T-helper 1 cell treated with Interleukin-12 subunit alpha and Interleukin-12 subunit beta and Interleukin-4 antibody, amounts not matched to agents 30 μg/mL and 1 μg/mL, for 36 hours (primary cell): Measurements from ENCODE around the gene RAB22A.

ENCODE experiments used
- H3K27ac Mint-ChIP-seq: one replicate; pipeline ENCODE4 v1.8.0; 2021; ENCODE audit warnings: mild to moderate bottlenecking, mixed read lengths
- H3K27me3 Mint-ChIP-seq: one replicate; pipeline ENCODE4 v1.8.0; 2021; ENCODE audit warnings: low read depth, mixed read lengths
- H3K36me3 Mint-ChIP-seq: one replicate; pipeline ENCODE4 v1.8.0; 2021; ENCODE audit warnings: low read depth, mixed read lengths
- H3K4me1 Mint-ChIP-seq: one replicate; pipeline ENCODE4 v1.8.0; 2021; ENCODE audit warnings: low read depth, mixed read lengths
- H3K4me3 Mint-ChIP-seq: one replicate; pipeline ENCODE4 v1.8.0; 2021; ENCODE audit warnings: mild to moderate bottlenecking, moderate library complexity, mixed read lengths
- H3K9me3 Mint-ChIP-seq: one replicate; pipeline ENCODE4 v1.8.0; 2021; ENCODE audit warnings: mixed read lengths

The RAB22A gene, protein sequence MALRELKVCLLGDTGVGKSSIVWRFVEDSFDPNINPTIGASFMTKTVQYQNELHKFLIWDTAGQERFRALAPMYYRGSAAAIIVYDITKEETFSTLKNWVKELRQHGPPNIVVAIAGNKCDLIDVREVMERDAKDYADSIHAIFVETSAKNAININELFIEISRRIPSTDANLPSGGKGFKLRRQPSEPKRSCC

DNA sequence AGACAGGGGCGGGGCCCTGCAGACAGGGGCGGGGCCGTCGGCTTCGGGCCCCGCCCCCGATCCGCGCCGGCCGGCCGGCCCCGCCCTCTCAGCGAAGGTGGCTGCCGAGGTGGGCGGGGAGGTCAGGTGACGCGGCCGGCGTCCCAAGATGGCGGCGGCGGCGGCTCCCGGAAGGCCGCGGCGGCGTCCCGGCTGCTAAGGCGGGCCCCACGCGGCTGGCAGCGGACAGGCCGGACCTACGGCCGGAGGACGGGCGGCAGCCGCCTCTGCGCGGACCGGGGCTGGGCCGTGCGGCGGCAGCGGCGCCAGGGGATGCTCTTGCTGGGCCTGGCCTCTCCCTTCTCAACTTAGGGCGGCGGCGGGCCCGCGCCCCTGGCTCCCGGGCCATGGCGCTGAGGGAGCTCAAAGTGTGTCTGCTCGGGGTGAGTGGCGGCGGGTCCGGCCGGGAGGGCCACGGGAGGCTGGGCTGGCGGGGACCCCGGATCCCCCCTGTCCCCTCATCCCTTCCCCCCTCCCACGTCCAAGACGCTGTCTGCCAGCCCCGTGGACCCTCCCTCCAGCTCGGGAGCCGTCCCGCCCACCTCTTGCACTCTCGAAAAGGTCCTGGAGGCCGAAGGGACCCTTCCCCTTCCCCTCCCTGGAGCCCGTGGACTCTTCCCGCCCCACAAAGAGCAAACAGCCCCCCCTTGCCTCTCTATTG is at the start of gene RAB22A:
Gene RAB22A (plus strand): TSS at position 125 of the 700 bp plus-strand sequence. CDS start 262 bp downstream, at position 387.
- H3K4me1 Mint-ChIP-seq = peaks cover 53% of the 10 kb centered on the region
- peak within 1 kb of the TSS; percentile 92 for H3K4me3 Mint-ChIP-seq
- H3K27ac Mint-ChIP-seq = peak within 1 kb of the TSS; percentile 89
- H3K27me3 Mint-ChIP-seq = no peaks in the 10 kb centered on the region
- peaks cover 24% of the 10 kb centered on the region for H3K36me3 Mint-ChIP-seq
- H3K9me3 Mint-ChIP-seq = no peaks in the 10 kb centered on the region

DNA sequence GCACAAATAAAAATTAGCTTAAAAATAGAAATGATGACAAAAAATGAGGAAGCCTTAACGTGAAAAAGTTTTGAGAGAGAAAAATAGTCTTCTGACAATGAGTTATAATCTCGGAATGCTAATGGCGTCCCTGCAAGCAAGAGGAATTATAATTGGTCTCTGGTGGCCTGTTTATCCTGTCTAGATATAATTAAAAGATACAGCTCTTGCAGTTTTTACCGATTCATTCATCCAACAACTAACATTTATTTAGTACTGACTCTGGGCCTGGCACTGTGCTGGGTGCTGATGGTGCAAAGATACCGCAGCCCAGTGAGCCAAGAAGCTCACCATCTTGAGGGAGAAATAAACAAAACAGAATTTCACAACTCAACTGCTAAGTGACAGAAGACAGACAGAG is 49.5 kb upstream of the RAB22A start:
- H3K4me3 Mint-ChIP-seq = no peak overlapping the region
- peaks cover 19% of the 10 kb centered on the region for H3K36me3 Mint-ChIP-seq
- no peaks in the 10 kb centered on the region for H3K9me3 Mint-ChIP-seq
- peaks cover 17% of the 10 kb centered on the region for H3K4me1 Mint-ChIP-seq
- no peaks in the 10 kb centered on the region for H3K27me3 Mint-ChIP-seq
- no peak overlapping the region for H3K27ac Mint-ChIP-seq

DNA sequence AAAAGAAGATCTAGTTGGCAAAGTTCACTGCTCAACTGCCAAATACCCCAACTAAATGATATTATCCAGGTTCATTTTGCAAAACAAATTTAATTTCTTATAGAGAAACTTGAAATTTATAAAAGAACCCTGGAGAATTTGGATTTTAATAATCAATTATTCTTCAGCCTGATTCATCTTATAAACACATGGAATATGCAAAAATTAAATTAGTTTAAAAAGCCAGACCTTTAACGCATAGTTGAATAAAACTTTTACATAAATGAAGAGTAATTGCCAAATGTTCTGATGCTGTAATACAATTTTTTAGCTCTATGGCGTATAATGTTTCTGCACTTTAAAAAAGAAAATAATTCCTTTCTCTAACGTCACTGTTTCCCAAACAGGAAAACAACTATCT is 47.9 kb upstream of the RAB22A start:
- Mint-ChIP-seq H3K27ac (no peak overlapping the region), H3K27me3 (no peaks in the 10 kb centered on the region), H3K4me1 (peaks cover 14% of the 10 kb centered on the region), H3K4me3 (no peak overlapping the region), H3K9me3 (no peaks in the 10 kb centered on the region), H3K36me3 (peaks cover 17% of the 10 kb centered on the region)

DNA sequence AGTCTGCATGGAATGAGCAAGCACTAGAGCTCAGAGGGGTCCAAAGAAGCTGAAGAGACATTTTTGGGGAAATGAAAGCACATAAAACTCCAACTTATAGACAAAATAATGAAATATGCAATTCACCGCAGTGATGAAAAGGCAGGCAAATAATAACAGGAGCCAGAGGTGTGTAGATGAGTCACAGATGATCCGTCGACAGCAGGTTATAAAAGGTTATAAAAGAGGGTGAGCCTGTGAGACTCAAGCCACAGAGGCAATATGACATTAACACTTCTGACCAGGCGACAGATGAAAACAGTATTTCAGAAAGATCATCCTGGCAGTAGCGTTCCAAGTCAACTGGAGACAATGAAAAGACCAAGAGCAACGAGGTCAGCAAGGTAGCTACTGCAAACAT is 45.2 kb upstream of the RAB22A start:
- H3K27me3 Mint-ChIP-seq = no peaks in the 10 kb centered on the region
- H3K9me3 Mint-ChIP-seq = no peaks in the 10 kb centered on the region
- peaks cover 26% of the 10 kb centered on the region for H3K36me3 Mint-ChIP-seq
- H3K27ac Mint-ChIP-seq = no peak overlapping the region
- H3K4me3 Mint-ChIP-seq = no peak overlapping the region
- H3K4me1 Mint-ChIP-seq = peaks cover 26% of the 10 kb centered on the region

- Mint-ChIP-seq H3K4me1 (peaks cover 34% of the 10 kb centered on the region), H3K27ac (peak overlapping the region; percentile 11), H3K27me3 (no peaks in the 10 kb centered on the region), H3K4me3 (no peak overlapping the region), H3K36me3 (peaks cover 34% of the 10 kb centered on the region), H3K9me3 (no peaks in the 10 kb centered on the region)
These were observed 41.9 kb upstream of the RAB22A start for GRCh38 chr20:58267389-58268215.

- Mint-ChIP-seq H3K36me3 (peaks cover 37% of the 10 kb centered on the region), H3K9me3 (no peaks in the 10 kb centered on the region), H3K27me3 (no peaks in the 10 kb centered on the region), H3K27ac (peak overlapping the region; percentile 53), H3K4me3 (peak overlapping the region; percentile 56), H3K4me1 (peaks cover 34% of the 10 kb centered on the region)
These were observed 41.1 kb upstream of the RAB22A start for GRCh38 chr20:58268421-58268821.

DNA sequence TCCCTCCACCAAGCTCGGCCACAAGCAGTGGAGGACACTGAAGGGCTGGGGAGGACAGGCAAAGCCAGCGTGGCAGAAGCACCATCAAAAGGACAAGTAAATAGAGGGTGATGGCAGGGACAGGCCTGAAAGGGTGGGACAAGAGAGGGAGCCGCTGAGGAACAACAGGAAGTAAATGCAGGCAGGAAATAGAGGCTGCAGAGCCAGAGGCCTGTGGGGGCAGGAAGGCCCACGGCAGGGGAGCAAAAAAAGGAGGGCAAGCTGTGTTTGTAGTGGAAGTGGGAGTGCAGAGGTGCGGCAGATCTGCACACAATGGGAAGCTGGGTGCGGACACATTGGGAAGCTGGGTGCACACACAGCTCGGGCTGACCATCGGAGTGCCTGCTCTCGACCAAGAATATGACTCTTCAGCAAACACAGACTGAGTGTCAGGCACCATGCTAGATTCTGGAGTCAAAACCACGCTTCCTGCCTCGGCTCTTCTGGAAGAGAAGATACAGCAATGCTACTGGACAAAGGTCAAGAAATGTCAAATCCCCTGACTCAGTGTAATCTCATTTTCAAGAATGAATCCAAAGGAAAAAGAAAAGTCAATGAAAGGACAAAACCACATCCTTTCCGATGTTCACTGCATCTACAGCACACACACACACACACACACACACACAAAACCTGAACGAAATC is 40.4 kb upstream of the RAB22A start:
- Mint-ChIP-seq H3K36me3 (peaks cover 41% of the 10 kb centered on the region), H3K4me1 (peaks cover 34% of the 10 kb centered on the region), H3K27me3 (no peaks in the 10 kb centered on the region), H3K27ac (peak overlapping the region; percentile 53), H3K9me3 (peaks cover 4% of the 10 kb centered on the region), H3K4me3 (peak overlapping the region; percentile 56)

GRCh38 chr20:58271606-58272351 is 37.7 kb upstream of the RAB22A start:
- Mint-ChIP-seq H3K4me1 (peaks cover 34% of the 10 kb centered on the region), H3K9me3 (peaks cover 13% of the 10 kb centered on the region), H3K27me3 (no peaks in the 10 kb centered on the region), H3K36me3 (peaks cover 51% of the 10 kb centered on the region), H3K27ac (no peak overlapping the region), H3K4me3 (no peak overlapping the region)

DNA sequence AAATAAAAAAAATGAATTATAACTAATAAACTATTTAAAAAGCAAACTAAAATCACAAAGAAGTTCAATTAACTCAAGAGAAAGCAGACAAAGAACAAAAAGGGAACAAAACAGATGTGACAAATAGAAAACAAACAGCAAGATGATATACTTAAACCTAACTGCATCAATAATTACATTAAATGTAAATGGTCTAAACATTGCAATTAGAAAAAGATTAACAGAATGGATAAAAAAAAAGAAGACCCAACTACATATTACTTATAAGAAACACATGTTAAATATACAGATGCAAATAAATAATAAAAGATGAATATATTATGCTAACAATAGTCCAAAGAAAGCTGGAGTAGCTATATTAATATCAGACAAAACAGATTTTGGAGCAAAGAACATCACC is 35.1 kb upstream of the RAB22A start:
- no peak overlapping the region for H3K4me3 Mint-ChIP-seq
- H3K27me3 Mint-ChIP-seq = no peaks in the 10 kb centered on the region
- H3K27ac Mint-ChIP-seq = no peak overlapping the region
- H3K36me3 Mint-ChIP-seq = peaks cover 40% of the 10 kb centered on the region
- peaks cover 14% of the 10 kb centered on the region for H3K4me1 Mint-ChIP-seq
- peaks cover 13% of the 10 kb centered on the region for H3K9me3 Mint-ChIP-seq

DNA sequence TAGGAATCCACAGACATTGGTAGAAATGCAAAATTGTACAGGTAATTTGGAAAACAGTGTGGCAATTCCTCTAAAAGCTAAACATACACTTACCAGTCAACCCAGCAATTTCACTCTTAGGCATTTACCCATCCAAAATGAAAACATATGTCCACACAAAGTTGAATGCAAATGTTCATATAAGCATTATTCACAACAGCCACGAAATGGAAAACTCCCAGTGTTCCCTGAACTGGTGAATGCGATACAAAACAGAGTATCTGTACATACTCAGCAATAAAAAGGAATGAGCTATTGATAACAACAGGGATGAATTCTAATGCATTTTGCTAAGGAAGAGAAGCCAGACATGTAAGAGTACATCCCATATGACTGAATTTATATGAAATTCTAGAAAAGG is 32.4 kb upstream of the RAB22A start:
- Mint-ChIP-seq H3K9me3 (peaks cover 13% of the 10 kb centered on the region), H3K27ac (peak overlapping the region; percentile 34), H3K36me3 (peaks cover 36% of the 10 kb centered on the region)

DNA sequence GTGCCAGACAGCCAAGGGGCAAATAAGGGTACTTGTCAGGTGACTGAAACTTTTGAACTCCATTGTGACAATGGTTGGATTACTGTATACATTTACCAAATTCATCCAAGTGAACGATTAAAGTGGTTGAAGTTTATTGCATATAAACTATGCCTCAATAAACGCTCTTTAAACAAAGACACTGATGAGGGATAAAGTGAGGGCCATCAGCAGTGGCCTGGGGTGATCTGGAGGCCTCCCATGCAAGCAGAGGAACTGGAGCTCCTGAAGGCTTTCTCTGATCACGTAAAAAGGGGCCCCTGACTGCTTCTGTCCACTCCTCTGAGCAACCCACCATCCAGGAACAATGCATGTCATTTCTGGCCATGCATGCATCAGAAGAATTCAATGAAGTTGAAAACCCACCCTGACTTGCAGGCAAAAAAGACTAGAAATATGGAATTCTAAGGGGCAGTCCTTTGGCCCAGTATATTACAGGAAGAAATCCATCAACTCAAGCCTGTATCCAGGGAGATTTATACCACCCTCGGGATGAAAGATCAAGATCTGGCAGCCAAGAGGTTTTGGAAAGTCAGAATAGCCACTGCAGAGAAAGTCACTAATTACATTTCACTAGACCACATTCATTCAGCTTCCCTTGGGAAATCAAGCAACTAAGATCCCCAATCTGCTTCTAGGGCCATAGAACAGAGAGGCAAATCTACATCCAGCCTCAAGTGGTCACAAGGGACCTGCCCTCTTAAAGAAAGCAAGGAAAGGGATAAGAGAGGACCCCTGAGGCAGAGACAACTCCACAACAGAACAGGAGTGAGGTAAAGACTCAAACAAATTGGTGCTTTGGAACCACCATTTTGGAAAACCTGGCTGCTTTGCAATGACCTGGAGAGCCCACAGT is 31.7 kb upstream of the RAB22A start:
- H3K27me3 Mint-ChIP-seq = no peaks in the 10 kb centered on the region
- H3K4me3 Mint-ChIP-seq = no peak overlapping the region
- H3K4me1 Mint-ChIP-seq = peaks cover 5% of the 10 kb centered on the region
- no peak overlapping the region for H3K27ac Mint-ChIP-seq
- H3K36me3 Mint-ChIP-seq = peaks cover 35% of the 10 kb centered on the region
- H3K9me3 Mint-ChIP-seq = peaks cover 13% of the 10 kb centered on the region

More for the DNA sequence above, 32.4 kb upstream of the RAB22A start:
- no peak overlapping the region for H3K4me3 Mint-ChIP-seq
- peaks cover 3% of the 10 kb centered on the region for H3K4me1 Mint-ChIP-seq
- H3K27me3 Mint-ChIP-seq = no peaks in the 10 kb centered on the region

- Mint-ChIP-seq H3K27ac (peak overlapping the region; percentile 34), H3K4me1 (peaks cover 28% of the 10 kb centered on the region), H3K27me3 (no peaks in the 10 kb centered on the region), H3K36me3 (peaks cover 33% of the 10 kb centered on the region), H3K4me3 (no peak overlapping the region), H3K9me3 (no peaks in the 10 kb centered on the region)
These were observed 22.8 kb upstream of the RAB22A start for GRCh38 chr20:58286729-58287128.

DNA sequence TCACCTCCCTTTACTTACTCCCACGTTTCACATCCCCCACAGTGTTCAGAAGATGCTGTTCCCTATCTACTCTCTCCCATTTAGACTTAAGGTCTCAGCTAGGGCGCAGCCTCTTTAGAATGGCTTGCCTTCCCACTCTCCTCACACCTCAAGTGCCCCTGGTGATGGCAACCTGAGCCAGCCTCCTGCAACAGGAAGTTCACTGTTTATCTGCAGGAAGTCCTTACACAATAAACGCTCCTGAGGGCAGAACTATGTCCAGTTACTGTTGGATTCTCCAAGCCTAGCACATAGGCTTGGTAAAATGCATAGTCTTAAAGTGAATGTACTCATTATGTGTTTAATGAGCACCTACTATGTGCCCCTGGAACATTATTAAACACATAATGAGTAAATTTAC is 21.9 kb upstream of the RAB22A start:
- H3K27me3 Mint-ChIP-seq = no peaks in the 10 kb centered on the region
- H3K9me3 Mint-ChIP-seq = no peaks in the 10 kb centered on the region
- H3K4me1 Mint-ChIP-seq = peaks cover 26% of the 10 kb centered on the region
- H3K4me3 Mint-ChIP-seq = no peak overlapping the region
- H3K36me3 Mint-ChIP-seq = peaks cover 29% of the 10 kb centered on the region
- peak overlapping the region; percentile 68 for H3K27ac Mint-ChIP-seq
